ELR (cell line): ENCODE results near the gene OTP.
A peak's percentile ranks its signal among the peaks of the same experiment; 100 is the strongest.

Source experiments
- DNase-seq: peaks from one replicate; pipeline ENCODE4 v3.0.0-alpha.2; 2015; ENCODE audit warnings: low read depth

OTP gene

DNA sequence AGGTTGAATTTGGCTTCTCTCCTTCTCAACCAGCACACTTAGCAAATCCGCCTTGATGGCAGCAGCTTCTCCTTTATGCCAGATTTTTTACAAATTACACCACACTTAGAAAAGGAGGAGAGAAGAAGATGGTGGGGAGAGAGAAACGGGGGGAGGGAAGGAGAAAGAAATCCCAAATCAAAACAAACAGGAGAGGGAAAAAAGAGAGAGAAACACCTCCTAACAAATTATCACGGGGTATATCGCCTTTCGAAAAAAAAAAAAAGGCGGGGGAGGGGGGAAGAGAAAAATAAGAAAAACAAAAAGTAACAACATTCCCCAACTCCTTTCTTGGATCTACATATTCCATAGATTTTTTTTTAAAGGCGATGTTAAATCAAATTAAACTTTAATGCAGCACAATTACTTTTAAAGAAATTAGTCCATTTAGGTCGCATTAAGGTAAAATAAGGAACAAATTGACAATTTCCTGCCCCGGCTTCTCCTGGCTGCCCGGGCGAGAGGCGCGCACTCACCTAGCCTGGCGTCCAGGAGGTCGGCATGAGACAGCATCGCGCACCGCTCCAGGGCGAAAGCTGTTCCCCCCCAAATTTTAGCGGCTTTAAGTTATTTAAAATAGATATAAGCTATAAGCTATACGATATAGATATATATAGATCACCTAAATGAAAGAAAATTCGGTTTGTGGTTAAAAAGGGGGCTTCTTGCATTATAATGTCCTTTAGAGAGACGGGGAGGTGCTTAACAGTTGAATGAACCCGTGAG lies at the start of gene OTP:
TSS of gene OTP (minus strand) at position 716 of the 765 bp plus-strand sequence. CDS start at position 552, 164 bp downstream.
- no peak for DNase-seq

DNA sequence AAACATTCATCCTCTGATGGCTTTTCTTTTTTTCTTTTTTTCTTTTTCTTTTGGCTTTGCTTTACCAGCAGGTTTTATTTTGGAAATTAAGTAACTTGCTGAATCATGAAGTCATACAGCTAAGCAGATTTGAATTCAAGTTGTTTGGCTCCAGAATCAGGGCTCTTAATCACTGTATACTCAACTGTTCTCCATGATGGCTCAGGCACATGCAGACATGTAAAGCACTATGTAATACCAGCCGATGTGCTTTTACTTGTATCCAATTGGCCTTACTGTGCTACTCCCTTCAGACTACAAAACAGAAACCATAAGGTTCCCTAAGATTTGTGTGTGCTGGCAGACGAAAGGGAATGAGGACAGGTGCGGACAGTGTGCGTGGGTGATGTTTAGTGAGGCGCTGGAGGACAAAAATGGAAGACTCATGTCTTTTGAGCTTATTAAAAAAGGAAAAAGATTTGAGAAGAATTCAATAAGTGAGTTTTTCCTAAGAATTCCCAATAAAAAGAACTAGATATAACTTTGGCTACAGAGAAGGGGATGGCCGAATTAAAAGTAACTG lies 44.7 kb upstream of the OTP start:
- no peak for DNase-seq

DNA sequence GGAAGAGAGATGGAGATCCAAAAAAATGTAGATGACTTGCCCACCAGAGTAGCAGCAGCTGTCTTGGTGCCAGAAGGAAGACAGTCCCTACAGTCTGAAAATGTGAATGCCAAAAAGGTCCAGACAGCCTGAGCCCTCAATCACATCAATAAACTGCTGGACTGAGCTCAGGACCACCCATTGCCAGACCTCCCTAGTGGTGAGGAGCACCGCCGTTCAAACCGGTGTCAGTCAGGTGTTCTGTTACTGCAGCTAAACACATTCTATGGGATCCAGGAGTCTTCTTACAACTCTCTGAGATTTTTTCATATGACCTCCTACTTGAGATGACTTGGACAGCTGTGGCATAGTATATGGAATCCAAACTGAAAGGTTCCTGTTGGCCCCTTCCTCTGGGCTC lies 32.0 kb upstream of the OTP start:
- DNase-seq, result no peak

DNA sequence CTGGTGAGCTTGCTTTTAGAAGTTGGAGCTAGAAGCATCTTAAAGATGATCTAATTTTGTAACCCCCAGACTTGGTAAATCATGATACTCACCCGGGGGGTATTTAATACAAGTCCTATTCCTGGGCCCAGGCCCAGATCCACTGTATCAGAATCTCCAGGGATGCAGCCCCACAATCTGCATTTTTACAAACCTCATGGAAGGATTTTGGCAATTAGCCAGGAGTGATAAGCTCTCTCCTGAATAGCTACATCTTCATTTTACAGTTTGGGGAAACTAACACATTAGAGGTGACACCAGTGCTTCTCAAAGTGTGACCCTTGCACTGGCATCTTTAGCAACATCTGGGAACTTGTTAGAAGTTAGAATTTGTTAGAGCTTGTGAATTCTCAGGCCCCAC lies 31.2 kb upstream of the OTP start:
- no peak for DNase-seq

DNA sequence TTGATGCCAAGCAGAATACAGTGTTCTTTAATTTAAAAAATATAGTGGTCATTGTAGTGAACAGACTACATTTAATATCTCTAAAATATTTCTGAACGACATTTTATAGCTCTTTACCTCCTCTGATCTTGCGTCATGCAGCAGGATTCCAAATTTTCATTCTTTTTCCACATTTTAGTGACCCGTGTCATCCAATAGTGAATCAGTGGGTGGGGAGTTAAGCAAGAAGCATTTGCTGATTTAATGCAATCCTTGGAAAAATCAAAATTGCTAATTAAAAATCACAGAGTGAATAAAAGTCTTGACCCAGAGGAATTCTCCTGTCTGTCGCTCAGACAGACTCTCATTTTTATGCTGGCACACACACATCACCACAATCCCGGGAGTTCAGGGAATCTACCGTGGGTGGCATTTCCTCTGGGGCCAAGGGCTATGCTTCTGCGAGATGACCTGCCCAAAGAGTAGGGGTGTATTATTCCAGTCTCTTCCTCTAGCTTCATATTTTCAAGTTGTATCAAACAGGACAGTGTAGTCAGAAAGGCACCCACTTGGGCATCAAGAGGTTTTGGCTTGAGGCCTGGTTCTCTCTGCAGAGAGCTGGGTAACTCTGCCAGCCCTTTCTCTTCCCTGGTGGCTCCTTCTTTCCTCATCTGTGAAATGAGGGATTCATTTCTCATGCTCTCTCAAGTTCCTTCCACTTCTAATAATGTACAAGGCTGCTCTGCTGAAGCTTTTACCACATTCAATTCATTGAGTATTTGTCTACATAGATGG lies 24.8 kb upstream of the OTP start:
- DNase-seq, result no peak

DNA sequence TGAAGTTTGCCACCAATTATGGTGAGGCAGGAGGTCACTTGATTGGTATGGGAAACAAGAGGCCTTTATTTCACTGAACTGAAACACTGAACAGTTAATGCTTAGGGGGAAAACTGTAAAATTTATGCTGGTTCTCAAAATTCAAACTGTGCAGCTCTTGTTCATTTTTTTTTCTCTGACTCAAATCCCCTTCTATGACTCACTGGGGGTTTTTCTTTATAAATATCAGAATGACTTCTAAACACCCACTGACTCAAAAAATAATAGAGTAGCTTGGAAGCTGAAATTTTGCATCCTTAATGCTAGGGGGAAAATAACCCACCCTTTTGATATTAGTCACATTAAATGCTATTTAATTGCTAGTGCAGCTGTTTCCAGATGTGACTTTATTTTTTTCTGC lies 24.1 kb upstream of the OTP start:
- no peak for DNase-seq

DNA sequence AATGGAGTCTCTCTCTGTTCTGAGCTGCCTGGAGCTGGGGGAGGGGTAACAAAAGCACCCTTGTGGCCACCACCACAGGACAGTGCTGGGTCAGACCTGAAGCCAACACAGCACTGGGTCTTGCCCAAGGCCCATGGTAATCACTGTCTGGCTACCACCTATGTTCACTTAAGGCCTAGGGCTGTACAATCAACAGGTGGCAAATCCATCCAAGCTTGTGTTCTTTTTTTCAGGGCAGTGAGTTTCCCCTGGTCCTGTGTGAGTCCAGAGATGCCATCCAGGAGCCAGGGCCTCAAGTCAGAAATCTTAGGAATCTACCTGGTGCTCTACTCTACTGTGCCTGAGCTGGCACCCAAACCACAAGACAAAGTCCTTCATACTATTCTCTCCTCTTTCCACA lies 20.1 kb upstream of the OTP start:
- DNase-seq, result no peak

DNA sequence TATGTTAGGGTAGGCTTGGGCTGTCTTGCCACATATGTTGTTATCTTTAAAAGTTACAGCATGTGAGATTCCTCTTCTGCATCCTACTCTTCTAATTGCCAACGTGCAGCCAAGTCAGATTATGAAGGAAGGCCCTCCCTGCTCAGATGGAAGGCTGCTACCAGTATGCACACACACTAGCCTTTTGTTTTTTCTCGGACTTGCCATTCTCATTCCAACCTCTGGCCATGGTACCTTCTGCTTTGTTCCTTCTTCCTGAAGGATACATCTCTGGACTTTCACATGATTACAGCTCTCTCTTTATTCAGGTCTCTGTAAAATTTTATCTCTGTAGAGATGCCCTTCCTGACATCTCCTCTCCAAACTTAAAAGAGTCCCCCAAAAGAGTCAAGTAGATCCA lies 12.8 kb upstream of the OTP start:
- DNase-seq, result no peak

DNA sequence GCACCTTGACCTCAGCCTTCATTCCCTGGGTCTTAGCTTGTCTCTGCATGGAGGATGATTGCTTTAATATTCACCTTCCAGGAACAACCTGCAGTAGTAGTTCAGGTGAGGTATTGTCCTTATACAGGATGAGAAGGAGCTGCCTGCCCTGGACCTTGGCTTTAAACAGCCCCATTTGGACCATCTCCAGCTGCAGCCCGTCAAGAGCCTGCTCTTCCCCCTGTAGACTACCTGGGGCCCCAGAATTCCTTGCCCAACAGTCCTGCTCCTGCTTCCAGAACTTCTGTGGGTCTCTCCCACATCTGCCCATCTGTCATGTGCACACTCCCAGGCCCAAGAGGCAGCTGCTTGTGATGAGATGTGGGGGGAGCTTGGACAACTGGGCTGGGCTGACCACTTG lies 12.2 kb upstream of the OTP start:
- no peak for DNase-seq

DNA sequence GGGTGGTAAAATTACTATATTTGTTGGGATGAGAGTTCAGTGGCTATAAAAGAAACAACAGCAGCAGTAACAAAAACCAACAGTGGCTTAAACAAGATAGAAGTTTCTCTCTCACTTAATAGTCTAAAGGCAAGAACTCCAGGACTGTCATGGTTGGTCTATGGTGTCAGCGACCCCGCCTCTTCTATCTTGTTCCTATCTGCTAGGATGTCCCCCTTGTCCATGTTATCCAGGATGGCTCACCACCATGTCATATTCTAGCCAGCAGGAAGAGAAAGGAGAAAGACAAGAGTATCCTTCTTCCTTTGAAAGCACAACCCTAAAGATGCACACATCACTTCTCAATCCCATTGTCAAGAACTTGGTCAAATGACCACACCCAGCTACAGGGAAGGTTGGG lies 11.3 kb upstream of the OTP start:
- no peak for DNase-seq

DNA sequence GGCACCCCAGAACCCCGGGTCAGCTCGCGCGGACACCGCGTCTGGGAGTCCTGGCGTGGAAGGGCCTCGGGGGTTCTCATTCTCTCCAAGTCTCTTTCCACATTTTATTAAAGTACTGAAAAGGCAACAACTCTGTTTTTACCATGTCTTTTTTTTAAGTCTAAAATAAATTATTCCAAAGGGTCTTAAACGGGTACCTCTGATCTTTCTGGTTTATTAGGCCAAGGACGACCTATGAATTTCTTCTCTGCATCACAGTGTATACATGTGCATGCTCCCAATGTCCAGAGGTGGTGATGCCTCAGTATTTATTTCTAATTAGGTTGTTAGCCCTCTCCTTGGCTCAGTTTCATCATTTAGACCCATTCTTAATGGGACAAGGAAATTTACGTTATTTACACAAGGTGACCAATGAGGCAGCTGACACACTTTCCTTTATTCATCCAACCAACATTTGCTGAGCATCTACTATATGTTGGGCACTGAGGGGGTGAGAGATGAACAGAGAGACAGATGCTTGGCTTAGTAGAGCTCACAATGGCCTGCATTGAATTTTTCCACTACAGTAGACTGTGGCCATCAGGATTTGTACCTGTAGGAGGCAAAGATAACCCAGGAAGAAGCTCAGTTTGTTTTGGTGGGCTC lies 7.6 kb upstream of the OTP start:
- no peak for DNase-seq

DNA sequence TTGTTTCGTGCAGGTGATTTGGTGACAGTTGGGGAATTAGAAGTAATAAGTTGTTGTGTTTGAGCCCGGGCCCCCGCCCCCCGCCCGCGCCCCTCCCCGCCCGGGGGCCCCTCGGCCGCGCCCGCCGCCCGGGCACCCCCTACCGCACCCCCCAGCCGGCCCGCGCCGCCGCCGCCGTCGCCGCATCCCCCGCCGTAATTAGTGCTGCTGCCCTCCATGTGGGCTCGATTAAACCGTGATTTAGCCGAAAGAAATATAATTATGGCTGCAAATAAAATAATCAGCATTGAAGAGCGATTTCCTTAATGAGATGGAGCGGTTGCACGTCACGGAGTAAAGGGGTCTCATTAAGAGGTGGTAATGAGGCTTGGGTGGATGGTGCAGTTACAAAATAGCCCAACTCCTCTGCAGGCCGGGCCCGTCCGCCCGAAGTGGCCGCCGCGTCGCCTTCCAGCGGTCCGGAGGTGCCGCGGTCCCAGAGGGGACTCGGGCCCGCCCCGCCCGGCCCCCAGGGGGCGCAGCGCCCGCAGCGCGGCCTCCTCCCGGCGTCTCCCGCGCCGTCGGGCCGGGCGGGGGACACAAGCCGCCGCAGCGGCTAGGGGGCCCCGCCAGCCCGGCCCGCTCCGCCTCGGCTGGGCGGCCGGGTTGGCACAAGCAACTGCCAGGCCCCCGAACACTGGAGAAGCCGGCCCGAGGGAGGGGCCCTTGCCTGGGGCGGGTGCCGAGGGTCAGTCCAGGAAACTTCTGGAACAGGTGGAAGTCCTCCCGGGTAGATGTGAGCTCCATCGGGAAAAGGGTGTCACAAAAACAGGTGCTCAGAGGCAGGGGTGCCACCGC lies 6.9 kb upstream of the OTP start:
- DNase-seq, result peak; percentile 47

DNA sequence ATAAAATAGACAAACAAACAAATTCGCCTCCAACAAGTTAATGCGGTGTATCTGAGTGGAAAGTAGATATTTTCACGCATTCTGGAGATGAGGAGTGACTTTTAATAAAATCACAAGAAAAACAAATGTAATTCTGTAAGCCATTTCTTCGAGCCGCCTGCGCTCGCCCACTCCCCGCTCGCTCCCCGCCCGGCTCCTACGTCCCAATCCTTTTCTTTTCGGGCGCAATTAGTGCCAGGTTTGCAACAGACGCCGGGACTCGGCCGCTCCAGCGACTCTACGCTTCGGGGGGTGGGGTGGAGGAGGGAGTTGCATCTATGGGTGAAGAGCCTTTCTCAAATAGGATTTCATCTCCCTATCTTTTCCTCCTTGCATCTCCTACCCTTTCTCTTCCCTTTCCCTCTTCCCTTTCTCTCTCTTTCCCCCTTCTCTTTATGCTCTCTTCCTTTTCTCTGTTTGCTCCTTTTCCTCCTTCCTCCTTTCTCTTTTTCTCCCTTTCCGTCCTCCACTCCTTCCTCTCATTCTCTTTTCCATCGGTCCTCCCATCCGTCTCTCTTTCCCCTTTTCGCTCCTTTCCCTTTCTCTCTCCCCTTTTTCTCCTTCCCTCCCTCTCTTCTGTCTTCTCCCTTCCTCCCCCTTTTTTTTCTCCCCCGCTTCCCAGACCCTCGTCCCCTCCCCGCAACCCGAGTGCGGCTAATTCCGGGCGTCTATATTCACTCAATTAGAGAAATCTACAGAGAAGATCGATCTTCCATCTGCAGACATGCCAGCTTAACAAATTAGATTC lies 6.1 kb upstream of the OTP start:
- no peak for DNase-seq

DNA sequence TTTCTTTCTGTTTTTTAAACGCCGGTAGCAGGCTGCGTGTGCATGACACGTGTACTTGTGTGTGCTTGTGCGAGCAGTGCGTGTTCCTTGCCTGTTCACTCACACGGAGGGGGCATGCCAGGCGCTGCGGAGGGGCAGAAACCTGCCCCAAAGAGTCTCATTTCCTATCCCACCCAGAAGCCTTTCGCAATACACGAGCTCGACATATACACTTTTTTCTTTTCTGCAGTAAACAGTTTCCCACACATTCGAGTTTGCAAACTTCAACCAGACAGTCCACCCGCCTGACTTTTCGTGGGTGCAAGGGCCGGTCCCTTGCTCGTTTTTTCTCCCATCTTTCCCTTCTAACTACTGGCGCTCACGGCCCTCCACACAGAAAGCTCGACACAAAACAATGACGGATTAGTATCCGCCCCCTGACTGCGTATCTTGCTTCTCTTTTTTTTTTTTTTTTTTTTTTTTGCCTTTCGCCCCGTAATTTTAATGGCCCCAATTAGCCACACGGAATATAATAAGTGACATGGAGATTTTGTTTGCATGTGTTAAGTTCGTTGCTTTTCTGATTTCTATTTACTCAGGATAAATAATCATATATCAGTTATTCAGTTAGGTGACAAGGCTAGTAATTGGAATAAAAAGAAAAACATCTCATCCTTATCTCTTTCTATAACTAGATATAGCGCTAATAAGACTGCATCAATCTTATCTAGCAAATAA lies 5.3 kb upstream of the OTP start:
- DNase-seq, result no peak

DNA sequence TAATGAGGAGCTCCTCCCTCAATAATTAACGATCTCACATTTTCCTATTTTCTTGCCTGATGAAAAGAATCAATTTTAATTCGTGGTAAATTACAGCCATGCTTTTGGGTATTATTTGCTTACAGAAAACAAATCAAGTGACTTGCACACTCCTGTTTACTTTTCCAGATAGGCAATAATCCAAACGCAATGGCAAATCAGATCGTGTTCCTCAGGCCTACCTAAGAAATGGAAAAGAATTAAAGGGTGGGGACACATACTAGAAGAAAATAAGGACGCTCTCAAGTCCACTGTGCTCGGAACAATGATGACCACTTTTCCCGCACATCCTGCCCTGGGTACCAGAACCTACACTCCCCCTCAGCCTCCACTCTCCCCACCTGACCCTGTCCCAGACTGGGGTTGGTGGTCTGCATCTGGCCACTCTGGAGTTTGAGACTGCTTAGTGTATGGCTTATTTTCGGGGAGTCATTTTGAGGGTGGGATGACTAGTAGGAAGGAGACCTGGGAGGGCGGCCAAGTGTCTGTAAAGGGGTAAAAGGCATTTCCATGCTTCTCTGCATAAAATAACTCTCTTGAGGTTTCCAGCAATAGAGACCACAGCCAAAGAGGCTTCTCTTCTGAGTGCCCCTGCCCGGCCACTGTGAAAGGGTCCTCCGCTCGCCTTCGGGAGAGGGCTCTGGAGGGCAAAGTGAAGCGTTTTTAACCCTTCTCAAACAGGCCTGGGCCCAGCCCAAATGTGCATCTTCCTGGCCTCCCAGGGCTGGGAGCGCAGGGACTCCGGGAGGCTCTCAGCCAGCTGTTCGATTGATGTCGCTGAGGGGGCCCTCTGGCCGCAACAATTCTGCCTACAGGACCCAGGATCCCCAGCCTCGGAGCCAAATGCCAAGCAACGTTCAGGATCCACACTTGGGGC lies 4.5 kb upstream of the OTP start:
- DNase-seq, result no peak

DNA sequence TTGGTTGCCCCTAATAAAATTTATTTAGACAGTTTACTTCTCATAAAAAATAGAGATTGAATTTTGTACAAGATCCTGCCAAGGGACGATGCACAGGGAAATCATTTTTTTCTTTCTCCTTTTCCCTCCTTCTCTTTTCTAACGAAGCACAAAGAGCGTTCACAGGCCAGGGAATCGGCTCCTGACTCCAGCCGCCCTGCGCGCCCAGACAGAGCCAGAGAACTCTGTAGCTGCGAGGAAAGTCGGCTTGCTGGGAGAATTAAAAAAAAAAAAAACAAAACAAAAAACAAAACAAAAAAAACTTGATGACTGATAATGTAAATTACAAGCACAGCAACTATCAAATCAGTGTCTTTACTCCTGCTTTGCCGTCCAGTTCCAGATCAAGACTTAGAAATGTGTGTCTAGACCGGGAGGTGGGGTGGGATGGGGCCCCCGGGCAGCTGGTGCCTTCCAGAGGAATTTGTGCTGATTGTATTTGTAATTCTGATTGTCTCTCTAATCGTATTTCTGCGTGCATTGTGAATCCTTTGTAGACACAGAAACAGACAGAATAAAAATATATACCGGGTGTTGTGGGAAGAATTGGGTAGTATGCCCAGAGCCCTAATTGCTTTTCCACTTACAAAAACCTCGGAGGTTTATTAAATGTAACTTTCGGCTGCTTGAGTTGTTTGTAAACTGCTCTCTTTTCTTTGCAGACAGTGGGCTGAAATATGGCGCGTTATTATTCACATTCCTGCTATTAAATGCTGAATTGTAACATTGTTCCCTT lies 3.6 kb upstream of the OTP start:
- no peak for DNase-seq

DNA sequence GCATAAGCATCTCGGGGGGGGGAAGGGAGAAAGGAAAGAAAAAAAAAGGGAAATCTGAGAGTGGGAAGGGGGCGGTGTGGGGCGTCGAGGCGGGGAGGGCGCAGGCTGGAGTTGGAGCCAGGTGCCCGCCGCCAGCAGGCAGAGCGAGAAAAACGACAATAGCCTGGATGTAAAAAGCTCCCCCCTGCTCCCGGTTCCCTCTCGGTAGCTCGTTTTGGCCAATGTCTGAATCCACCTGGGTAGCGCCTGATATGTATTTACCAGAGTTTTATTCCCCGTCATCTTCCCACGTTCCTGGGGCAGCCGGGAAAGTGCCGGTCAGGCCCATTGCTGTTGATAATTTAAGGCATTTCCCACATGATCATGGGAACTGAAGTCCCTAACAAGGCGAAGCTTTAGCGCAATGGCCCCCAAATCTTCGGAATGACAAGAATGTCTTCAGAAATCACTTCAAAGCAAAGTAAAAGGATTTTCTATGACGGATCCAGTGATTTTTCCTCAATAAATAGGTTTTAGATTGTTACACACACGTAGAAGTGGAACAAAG lies 3.0 kb upstream of the OTP start:
- DNase-seq, result no peak
